SK-N-MC (cell line): Measurements from ENCODE around the gene ARL14.
A peak's percentile ranks its signal among the peaks of the same experiment; 100 is the strongest.
"Not testable (repeated sequence)": the region's sequence is repeated elsewhere in the genome, so short reads cannot be mapped to it uniquely, and the experiment has no call there.

Experiments
- DNase-seq: peaks from one replicate; pipeline ENCODE4 v3.0.0-alpha.2; 2011; ENCODE audit warnings: low read depth, low spot score
- H3K27ac ChIP-seq: fragments of 200-600 bp; sonication (generic); 2 replicates; pipeline ENCODE4 v1.5.1; 2016; ENCODE audit warnings: mixed run types
- H3K36me3 ChIP-seq: fragments of 200-600 bp; sonication (generic); 2 replicates; pipeline ENCODE4 v1.6.1; 2017; ENCODE audit warnings: antibody characterized with exemption, low read length, mixed read lengths; ENCODE audit not compliant: insufficient read depth
- H3K4me3 ChIP-seq: fragments of 200-600 bp; sonication (generic); 2 replicates; pipeline ENCODE4 v1.5.1; 2016
- H3K9ac ChIP-seq: fragments of 200-600 bp; sonication (generic); 2 replicates; pipeline ENCODE4 v1.8.0; 2017; ENCODE audit warnings: mixed run types, mixed read lengths; ENCODE audit not compliant: insufficient read length
- H3K9me3 ChIP-seq: fragments of 200-600 bp; sonication (generic); 2 replicates; pipeline ENCODE4 v1.6.1; 2017; ENCODE audit warnings: low read depth, mild to moderate bottlenecking, antibody characterized with exemption, low read length, moderate library complexity, mixed read lengths
- EZH2 ChIP-seq: fragments of 200-600 bp; sonication (generic); IDR thresholded peaks from one replicate; pipeline ENCODE4 v1.6.1; 2017; ENCODE audit warnings: antibody characterized with exemption
- FOXP2 ChIP-seq: optimal IDR thresholded peaks from 2 replicates; pipeline ENCODE3; 2011; ENCODE audit warnings: mild to moderate bottlenecking, moderate library complexity; ENCODE audit not compliant: insufficient read depth; ENCODE audit errors: extremely low read length, control extremely low read depth
- POLR2AphosphoS5 ChIP-seq: IDR thresholded peaks from 2 replicates; pipeline ENCODE4 v1.6.1; 2012; ENCODE audit warnings: mild to moderate bottlenecking, low read depth, low read length, borderline replicate concordance

ARL14 gene

DNA sequence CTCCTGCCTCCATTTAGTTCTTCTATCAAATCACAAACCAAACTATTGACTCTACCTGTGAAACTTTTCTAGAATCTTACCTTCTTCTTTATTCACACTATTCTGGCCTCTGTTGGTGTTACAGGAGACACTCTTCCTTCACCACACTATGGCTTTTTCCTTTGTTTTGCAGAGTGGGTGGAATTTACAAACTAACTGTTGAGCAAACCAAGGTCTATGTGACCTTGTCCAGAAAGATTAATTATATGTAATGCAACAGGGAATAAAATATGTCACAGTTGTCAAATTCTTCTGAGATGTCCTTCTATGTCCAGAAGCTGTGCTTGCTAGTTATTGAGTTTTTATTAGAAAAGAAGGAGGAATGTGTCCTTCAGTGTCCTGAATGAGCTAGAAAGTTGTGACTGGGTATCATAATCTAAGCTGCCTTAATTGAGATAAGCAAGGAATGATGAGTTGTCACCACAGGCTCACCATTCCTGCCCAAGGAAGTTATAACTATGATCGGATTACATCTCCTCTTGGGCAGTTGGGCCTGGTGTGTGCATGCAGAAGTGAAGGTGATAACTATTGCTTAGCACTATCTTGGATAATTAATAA lies 21.7 kb downstream of the ARL14 start:
- DNase-seq: no peak
- no peak overlapping the region for H3K9ac ChIP-seq
- H3K36me3 ChIP-seq: no peaks in the 10 kb centered on the region
- no peak overlapping the region for H3K4me3 ChIP-seq
- H3K27ac ChIP-seq: no peak overlapping the region
- TF ChIP-seq POLR2AphosphoS5 (no peak), FOXP2 (no peak), EZH2 (no peak)
- no peaks in the 10 kb centered on the region for H3K9me3 ChIP-seq

- Histone ChIP-seq H3K9ac (no peak overlapping the region), H3K9me3 (no peaks in the 10 kb centered on the region), H3K27ac (no peak overlapping the region), H3K4me3 (no peak overlapping the region), H3K36me3 (no peaks in the 10 kb centered on the region)
- DNase-seq: no peak
- TF ChIP-seq EZH2: no peak
- no peak for TF ChIP-seq POLR2AphosphoS5
- TF ChIP-seq FOXP2: no peak
These were observed 24.5 kb downstream of the ARL14 start for GRCh38 chr3:160701490-160701889.

DNA sequence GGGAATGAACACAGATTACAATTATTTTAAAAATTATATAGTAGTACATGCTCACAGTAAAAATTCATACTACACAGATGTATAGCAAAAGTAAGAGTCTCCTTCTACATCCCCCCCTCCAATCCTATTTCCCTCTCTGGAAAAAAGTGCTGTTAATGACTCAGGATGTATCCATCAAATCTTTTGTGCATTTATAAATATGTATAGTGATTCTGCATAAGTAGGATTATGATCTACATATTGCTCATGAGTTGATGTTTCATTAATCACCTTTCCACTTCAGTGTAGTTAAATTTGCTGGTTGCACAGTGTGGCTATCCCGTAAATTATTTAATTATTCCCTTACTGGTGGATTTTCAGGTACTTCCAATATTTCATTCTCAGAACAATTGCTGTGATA lies 25.3 kb downstream of the ARL14 start:
- no peak overlapping the region for H3K27ac ChIP-seq
- H3K9me3 ChIP-seq: no peaks in the 10 kb centered on the region
- no peak overlapping the region for H3K9ac ChIP-seq
- no peaks in the 10 kb centered on the region for H3K36me3 ChIP-seq
- TF ChIP-seq EZH2: no peak
- TF ChIP-seq FOXP2: no peak
- no peak for TF ChIP-seq POLR2AphosphoS5
- H3K4me3 ChIP-seq: no peak overlapping the region
- DNase-seq: no peak

DNA sequence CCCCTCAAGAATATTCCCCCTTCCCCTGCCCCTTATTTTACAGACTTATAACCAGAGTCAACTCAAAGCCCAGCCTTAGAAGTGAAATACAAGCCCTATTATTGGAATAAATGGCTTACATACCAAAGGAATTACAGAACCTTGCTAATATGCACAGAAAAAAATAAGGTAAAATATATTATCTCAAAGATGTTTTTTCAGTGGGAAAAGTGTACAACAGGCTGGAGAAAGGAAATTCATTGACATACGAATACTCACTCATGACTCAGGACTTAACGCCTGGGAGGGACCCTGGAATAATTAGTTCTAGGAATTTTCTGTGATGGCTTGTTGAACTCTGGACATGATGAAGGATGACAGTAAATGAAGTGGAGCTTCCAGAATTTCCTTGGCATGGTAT lies 27.0 kb downstream of the ARL14 start:
- Histone ChIP-seq H3K9ac (no peak overlapping the region), H3K36me3 (no peaks in the 10 kb centered on the region), H3K9me3 (no peaks in the 10 kb centered on the region), H3K4me3 (no peak overlapping the region), H3K27ac (no peak overlapping the region)
- TF ChIP-seq EZH2 (no peak), POLR2AphosphoS5 (no peak), FOXP2 (no peak)
- DNase-seq: no peak

GRCh38 chr3:160707187-160707794 lies 30.3 kb downstream of the ARL14 start:
- Histone ChIP-seq H3K27ac (no peak overlapping the region), H3K4me3 (no peak overlapping the region), H3K9ac (no peak overlapping the region), H3K36me3 (no peaks in the 10 kb centered on the region), H3K9me3 (no peaks in the 10 kb centered on the region)
- peak; percentile 48 for DNase-seq
- TF ChIP-seq FOXP2 (no peak), POLR2AphosphoS5 (no peak), EZH2 (no peak)

GRCh38 chr3:160709477-160710182 lies 32.7 kb downstream of the ARL14 start:
- TF ChIP-seq POLR2AphosphoS5 (no peak), FOXP2 (no peak), EZH2 (no peak)
- Histone ChIP-seq H3K9ac (no peak overlapping the region), H3K36me3 (no peaks in the 10 kb centered on the region), H3K9me3 (no peaks in the 10 kb centered on the region), H3K27ac (no peak overlapping the region), H3K4me3 (no peak overlapping the region)
- DNase-seq: no peak

DNA sequence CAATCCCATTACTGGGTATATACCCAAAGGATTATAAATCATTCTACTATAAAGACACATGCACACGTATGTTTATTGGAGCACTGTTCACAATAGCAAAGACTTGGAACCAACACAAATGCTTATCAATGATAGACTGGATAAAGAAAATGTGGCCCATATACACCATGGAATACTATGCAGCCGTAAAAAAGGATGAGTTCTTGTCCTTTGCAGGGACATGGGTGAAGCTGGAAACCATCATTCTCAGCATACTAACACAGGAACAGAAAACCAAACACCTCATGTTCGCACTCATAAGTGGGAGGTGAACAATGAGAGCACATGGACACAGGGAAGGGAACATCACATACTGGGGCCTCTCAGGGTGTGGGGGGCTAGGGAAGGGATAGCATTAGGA lies 36.2 kb downstream of the ARL14 start:
- not testable (repeated sequence) for H3K4me3 ChIP-seq, H3K27ac ChIP-seq, H3K9ac ChIP-seq, H3K36me3 ChIP-seq, DNase-seq, H3K9me3 ChIP-seq

DNA sequence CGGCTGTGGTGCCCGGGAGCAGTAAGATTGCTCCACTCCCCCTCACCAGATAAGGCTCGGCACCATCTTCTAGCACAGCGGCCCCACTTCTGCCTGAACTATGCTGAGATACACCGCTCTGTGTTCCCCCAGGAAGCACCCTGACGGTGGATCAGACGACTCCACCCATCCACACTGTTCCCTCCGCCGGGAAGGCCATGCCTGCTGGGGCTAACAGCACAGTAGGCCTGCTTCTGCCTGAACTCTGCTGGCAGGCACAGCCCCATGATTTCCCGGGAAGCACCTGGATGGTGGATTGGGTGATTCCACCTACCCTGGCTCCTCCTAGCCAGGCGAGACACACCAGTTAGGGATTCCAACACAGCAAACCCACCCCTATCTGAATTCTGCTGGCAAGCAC lies 42.8 kb downstream of the ARL14 start:
- Histone ChIP-seq H3K9me3 (no peaks in the 10 kb centered on the region), H3K4me3 (no peak overlapping the region), H3K9ac (no peak overlapping the region), H3K27ac (no peak overlapping the region), H3K36me3 (no peaks in the 10 kb centered on the region)
- DNase-seq: no peak
- TF ChIP-seq POLR2AphosphoS5: no peak
- TF ChIP-seq FOXP2: no peak
- TF ChIP-seq EZH2: no peak

- no peak overlapping the region for H3K9ac ChIP-seq
- no peak for TF ChIP-seq FOXP2
- TF ChIP-seq EZH2: no peak
- TF ChIP-seq POLR2AphosphoS5: no peak
- no peak for DNase-seq
- H3K4me3 ChIP-seq: no peak overlapping the region
- H3K27ac ChIP-seq: no peak overlapping the region
- H3K9me3 ChIP-seq: no peaks in the 10 kb centered on the region
- no peaks in the 10 kb centered on the region for H3K36me3 ChIP-seq
These were observed 43.3 kb downstream of the ARL14 start for GRCh38 chr3:160720123-160720746.
